Esophagus (tissue), 2 donors: ENCODE data around the gene C16orf86. TPM values are rescaled to one million over a fixed set of nuclear protein-coding genes. Genes with fewer than 3 reads are reported as not detected.
A peak's percentile ranks its signal among the peaks of the same experiment; 100 is the strongest.

Source experiments
- H3K27ac ChIP-seq, 2 donors: one replicate each; pipeline ENCODE4 v1.5.1; 2013; ENCODE audit warnings: low read depth in 2 of 2, mild to moderate bottlenecking in 2 of 2, inconsistent platforms in 1 of 2, low read length in 1 of 2, moderate library complexity in 1 of 2
- H3K27me3 ChIP-seq, 2 donors: one replicate each; pipeline ENCODE4 v1.6.1; 2013; ENCODE audit warnings: low read length in 2 of 2, control low read depth in 1 of 2, mild to moderate bottlenecking in 1 of 2; ENCODE audit not compliant: insufficient read depth in 2 of 2, control insufficient read depth in 1 of 2
- H3K36me3 ChIP-seq, 2 donors: one replicate each; pipeline ENCODE4 v1.6.1; 2013; ENCODE audit warnings: low read length in 1 of 2; ENCODE audit not compliant: control insufficient read depth in 2 of 2, insufficient read depth in 2 of 2
- H3K4me1 ChIP-seq, 2 donors: one replicate each; pipeline ENCODE4 v1.6.1; 2013; ENCODE audit warnings: low read length in 1 of 2; ENCODE audit not compliant: control insufficient read depth in 2 of 2, insufficient read depth in 2 of 2
- H3K4me3 ChIP-seq, 2 donors: one replicate each; pipeline ENCODE4 v1.5.1; 2013; ENCODE audit warnings: low read length in 2 of 2, mild to moderate bottlenecking in 2 of 2, low read depth in 1 of 2, moderate library complexity in 1 of 2
- H3K9me3 ChIP-seq, 2 donors: one replicate each; pipeline ENCODE4 v1.6.1; 2013; ENCODE audit warnings: mild to moderate bottlenecking in 2 of 2, low read depth in 1 of 2, low read length in 1 of 2, moderate library complexity in 1 of 2; ENCODE audit not compliant: control insufficient read depth in 2 of 2, insufficient read depth in 1 of 2
- WGBS, 2 donors: extraction: QIAGEN DNeasy Blood & Tissue Kit; methylation state at CpG; one replicate each; pipeline ENCODE4 v1.1.7; 2013; 5-methylcytosine and 5-hydroxymethylcytosine counted together
- polyA plus RNA-seq, 2 donors: library from polyadenylated mRNA; stranded (reverse); fragments of 200-250 nt; gene quantifications; one replicate each; pipeline ENCODE4 v1.2.3, GENCODE V29; 2013
- donor health status: healthy with polysubstance abuse.
- donor health status: Bipolar disorder and iron deficiency.

C16orf86 gene
- polyA plus RNA-seq, 2 donors = 1.8 to 2.0 TPM

- Histone ChIP-seq H3K27ac (no peak overlapping the region), H3K36me3 (no peaks in the 10 kb centered on the region), H3K4me1 (peaks cover 0 to 17% of the 10 kb centered on the region in 2 donors), H3K9me3 (peaks cover 0 to 4% of the 10 kb centered on the region in 2 donors), H3K27me3 (peaks cover 0 to 9% of the 10 kb centered on the region in 2 donors), H3K4me3 (no peak overlapping the region)
- WGBS, 2 donors = 62 to 75% methylated on average over 15 of the region's 15 CpGs
Observed at GRCh38 chr16:67647111-67647651, 19.4 kb upstream of the C16orf86 start.

DNA sequence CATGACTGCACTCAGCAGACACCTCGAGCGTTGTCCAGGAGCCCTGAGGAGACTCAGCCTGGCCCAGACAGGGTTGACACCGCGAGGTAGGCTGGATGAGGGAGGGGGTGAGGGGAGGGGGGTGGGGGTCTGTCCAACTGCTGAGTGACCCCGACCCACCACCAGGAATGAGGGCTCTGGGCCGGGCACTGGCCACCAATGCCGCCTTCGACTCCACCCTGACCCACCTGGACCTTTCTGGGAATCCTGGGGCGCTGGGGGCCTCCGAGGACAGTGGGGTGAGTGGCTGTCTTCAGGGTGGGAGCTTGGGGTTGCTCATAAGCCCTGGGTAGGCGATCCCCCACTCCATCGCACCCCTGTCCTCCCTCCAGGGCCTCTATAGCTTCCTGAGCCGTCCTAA, 18.9 kb upstream of the C16orf86 start:
- peaks cover 0 to 9% of the 10 kb centered on the region in 2 donors for H3K27me3 ChIP-seq
- peaks cover 2 to 17% of the 10 kb centered on the region in 2 donors for H3K4me1 ChIP-seq
- peaks cover 0 to 4% of the 10 kb centered on the region in 2 donors for H3K9me3 ChIP-seq
- WGBS, 2 donors = 74 to 78% methylated on average over 13 of the region's 13 CpGs
- H3K36me3 ChIP-seq = no peaks in the 10 kb centered on the region
- no peak overlapping the region for H3K27ac ChIP-seq
- H3K4me3 ChIP-seq = no peak overlapping the region

DNA sequence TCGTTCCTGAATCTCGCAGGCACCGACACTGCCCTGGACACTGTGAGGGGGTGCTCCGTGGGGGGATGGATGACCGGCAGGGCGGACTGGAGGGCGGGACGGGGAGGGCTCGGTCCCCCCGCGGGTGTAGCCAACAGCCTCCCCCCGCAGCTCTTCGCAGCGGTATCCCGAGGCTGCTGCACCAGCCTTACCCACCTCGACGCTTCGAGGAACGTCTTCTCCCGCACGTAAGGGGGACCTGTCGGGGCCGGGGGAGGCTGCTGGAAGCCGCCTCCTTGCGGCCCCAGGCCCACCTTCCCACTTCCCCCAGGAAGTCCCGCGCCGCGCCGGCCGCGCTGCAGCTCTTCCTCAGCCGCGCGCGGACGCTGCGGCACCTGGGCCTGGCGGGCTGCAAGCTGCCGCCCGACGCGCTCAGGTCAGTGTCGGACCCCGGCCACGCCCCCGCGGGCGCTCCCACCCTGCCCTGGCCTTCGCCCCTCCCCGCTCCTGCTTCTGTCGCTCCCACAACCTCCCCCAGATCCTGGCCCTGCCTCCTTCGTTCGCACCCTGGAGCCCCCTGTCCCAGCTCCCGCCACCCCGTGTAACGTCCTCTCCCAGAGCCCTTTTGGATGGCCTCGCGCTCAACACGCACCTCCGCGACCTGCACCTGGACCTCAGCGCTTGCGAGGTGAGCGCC, 18.4 kb upstream of the C16orf86 start:
- Histone ChIP-seq H3K9me3 (peaks cover 0 to 4% of the 10 kb centered on the region in 2 donors), H3K4me3 (no peak overlapping the region), H3K27me3 (peaks cover 0 to 9% of the 10 kb centered on the region in 2 donors), H3K36me3 (no peaks in the 10 kb centered on the region), H3K4me1 (peaks cover 4 to 19% of the 10 kb centered on the region in 2 donors), H3K27ac (no peak overlapping the region)
- WGBS, 2 donors = 26% methylated on average over 47 to 65 of the region's 65 CpGs

- WGBS, 2 donors = 43 to 51% methylated on average over 35 of the region's 35 CpGs
- H3K27ac ChIP-seq = no peak overlapping the region
- H3K4me1 ChIP-seq = peaks cover 7 to 22% of the 10 kb centered on the region in 2 donors
- no peak overlapping the region for H3K4me3 ChIP-seq
- H3K27me3 ChIP-seq = peaks cover 0 to 10% of the 10 kb centered on the region in 2 donors
- no peaks in the 10 kb centered on the region for H3K36me3 ChIP-seq
- peaks cover 0 to 4% of the 10 kb centered on the region in 2 donors for H3K9me3 ChIP-seq
Observed at GRCh38 chr16:67648764-67649407, 17.7 kb upstream of the C16orf86 start.

DNA sequence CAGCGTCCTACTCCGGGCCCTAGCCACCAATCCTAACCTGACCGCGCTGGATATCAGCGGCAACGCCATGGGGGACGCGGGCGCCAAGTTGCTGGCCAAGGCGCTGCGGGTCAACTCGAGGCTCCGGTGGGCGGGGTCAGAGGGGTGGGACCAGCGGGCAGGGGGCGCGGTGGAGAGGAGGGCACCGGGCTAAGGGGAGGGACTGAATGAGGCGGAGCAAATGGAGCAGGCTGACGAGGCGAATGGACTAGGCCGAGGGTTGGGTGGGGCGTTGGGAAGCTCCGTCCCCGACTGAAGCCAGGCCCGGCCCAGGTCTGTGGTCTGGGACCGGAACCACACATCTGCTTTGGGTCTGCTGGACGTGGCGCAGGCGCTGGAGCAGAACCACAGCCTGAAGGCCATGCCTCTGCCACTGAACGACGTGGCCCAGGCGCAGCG, 17.1 kb upstream of the C16orf86 start:
- Histone ChIP-seq H3K4me1 (peaks cover 7 to 24% of the 10 kb centered on the region in 2 donors), H3K27me3 (peaks cover 0 to 16% of the 10 kb centered on the region in 2 donors), H3K9me3 (peaks cover 0 to 4% of the 10 kb centered on the region in 2 donors), H3K36me3 (no peaks in the 10 kb centered on the region), H3K27ac (no peak overlapping the region), H3K4me3 (no peak overlapping the region)
- WGBS, 2 donors = 22 to 30% methylated on average over 32 to 34 of the region's 34 CpGs

DNA sequence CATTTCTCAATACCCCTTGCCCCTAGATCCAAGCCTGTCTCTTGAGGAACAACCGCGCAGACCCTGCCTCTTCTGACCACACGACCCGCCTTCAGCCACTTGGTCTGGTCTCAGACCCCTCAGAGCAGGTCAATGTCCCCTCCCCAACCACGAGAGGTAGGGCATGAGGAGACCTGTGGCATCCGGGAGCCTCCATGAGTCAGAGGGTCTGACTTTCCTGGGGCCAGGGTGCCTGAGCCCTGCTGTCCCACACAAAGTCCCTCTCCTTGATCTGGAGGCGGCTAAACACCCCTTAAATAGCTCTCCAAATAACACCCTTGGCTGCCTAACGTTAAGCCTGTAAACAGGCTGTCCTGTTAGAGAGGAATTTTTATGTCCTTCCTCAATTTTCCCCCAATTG, 16.6 kb upstream of the C16orf86 start:
- H3K36me3 ChIP-seq = no peaks in the 10 kb centered on the region
- H3K4me1 ChIP-seq = peaks cover 7 to 24% of the 10 kb centered on the region in 2 donors
- H3K9me3 ChIP-seq = peaks cover 0 to 4% of the 10 kb centered on the region in 2 donors
- WGBS, 2 donors = 69 to 73% methylated on average over 8 of the region's 8 CpGs
- H3K27ac ChIP-seq = no peak overlapping the region
- no peak overlapping the region for H3K4me3 ChIP-seq
- peaks cover 0 to 16% of the 10 kb centered on the region in 2 donors for H3K27me3 ChIP-seq

DNA sequence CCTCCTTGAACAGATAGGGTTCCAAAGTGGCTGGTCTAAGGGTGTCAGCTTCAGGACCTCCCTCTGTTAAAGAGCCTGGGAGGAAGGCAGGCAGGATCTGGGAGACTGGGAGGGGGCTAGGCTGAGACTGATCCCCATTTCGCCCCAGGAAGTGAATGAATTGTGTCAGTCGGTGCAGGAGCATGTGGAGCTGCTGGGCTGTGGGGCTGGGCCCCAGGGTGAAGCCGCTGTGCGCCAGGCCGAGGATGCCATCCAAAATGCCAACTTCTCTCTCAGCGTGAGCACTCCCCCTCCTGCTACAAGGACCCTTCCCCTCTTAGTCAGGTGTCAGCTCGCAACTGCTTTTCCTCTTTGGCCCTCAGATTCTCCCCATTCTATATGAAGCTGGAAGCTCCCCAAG, 15.6 kb upstream of the C16orf86 start:
- peaks cover 0 to 16% of the 10 kb centered on the region in 2 donors for H3K27me3 ChIP-seq
- peaks cover 0 to 4% of the 10 kb centered on the region in 2 donors for H3K9me3 ChIP-seq
- peaks cover 7 to 24% of the 10 kb centered on the region in 2 donors for H3K4me1 ChIP-seq
- no peaks in the 10 kb centered on the region for H3K36me3 ChIP-seq
- H3K4me3 ChIP-seq = no peak overlapping the region
- 91 to 95% methylated on average over 7 of the region's 7 CpGs for WGBS, 2 donors
- H3K27ac ChIP-seq = no peak overlapping the region

GRCh38 chr16:67651847-67652246, 14.8 kb upstream of the C16orf86 start:
- WGBS, 2 donors = 78 to 83% methylated on average over 4 of the region's 4 CpGs
- peaks cover 0 to 7% of the 10 kb centered on the region in 2 donors for H3K36me3 ChIP-seq
- H3K4me3 ChIP-seq = no peak overlapping the region
- H3K9me3 ChIP-seq = peaks cover 0 to 4% of the 10 kb centered on the region in 2 donors
- peaks cover 0 to 16% of the 10 kb centered on the region in 2 donors for H3K27me3 ChIP-seq
- peaks cover 7 to 22% of the 10 kb centered on the region in 2 donors for H3K4me1 ChIP-seq
- H3K27ac ChIP-seq = no peak overlapping the region

DNA sequence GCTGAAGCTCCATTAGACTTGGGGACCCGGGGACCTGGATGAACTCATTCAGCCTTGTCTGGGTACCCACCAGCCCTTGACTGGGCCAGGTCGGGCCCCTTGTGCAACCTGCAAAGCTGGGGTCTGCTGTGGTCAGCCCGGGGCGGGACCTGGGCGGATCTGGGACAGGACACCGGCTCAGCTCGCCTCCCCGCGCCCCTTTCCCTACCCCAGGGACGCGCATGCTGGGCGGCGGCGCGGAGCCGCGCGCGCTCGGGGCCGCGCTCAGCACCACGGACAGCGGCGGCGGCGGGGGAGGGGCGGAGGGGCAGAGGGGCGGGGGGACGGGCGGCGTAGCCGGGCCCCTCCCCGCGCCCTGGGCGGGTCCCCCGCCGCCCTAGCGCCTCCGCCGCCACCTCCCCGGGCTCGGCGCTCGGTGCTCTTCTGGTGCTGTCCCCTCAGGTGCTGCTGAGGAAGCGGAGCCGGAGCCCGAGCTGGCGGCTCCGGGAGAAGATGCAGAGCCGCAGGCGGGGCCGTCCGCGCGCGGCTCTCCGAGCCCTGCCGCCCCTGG, 14.0 kb upstream of the C16orf86 start:
- Histone ChIP-seq H3K4me1 (peaks cover 7 to 20% of the 10 kb centered on the region in 2 donors), H3K27me3 (peaks cover 0 to 16% of the 10 kb centered on the region in 2 donors), H3K27ac (no peak overlapping the region), H3K4me3 (peak overlapping the region; percentile 23 to 35), H3K36me3 (peaks cover 0 to 11% of the 10 kb centered on the region in 2 donors), H3K9me3 (peaks cover 0 to 4% of the 10 kb centered on the region in 2 donors)
- WGBS, 2 donors = 10 to 16% methylated on average over 25 to 59 of the region's 59 CpGs
